Right cardiac atrium (tissue), 5 donors: ENCODE results near the gene RIN3. TPM values are rescaled to one million over a fixed set of nuclear protein-coding genes. Genes with fewer than 3 reads are reported as not detected.

ENCODE experiments used
- ATAC-seq, 2 donors: fragments of 200-7000 bp; cut with Tn5 transposase; one replicate each; pipeline versions ENCODE4 v1.8.0 to v1.9.1; 2020; ENCODE audit warnings: moderate library complexity in 2 of 2, mild to moderate bottlenecking in 1 of 2
- DNase-seq, 3 donors: peaks; one replicate each; pipeline ENCODE4 v3.0.0-alpha.2; 2020
- H3K27ac ChIP-seq: one replicate; pipeline ENCODE4 v1.5.1; 2013; ENCODE audit warnings: mild to moderate bottlenecking, low read length, control low read depth, moderate library complexity
- H3K27me3 ChIP-seq: one replicate; pipeline ENCODE4 v1.6.1; 2013; ENCODE audit not compliant: control insufficient read depth, insufficient read depth
- H3K4me1 ChIP-seq: one replicate; pipeline ENCODE4 v1.6.1; 2013; ENCODE audit warnings: low read length; ENCODE audit not compliant: control insufficient read depth, insufficient read depth
- H3K4me3 ChIP-seq: one replicate; pipeline ENCODE4 v1.5.1; 2013; ENCODE audit warnings: low read length, control low read depth
- H3K9me3 ChIP-seq: one replicate; pipeline ENCODE4 v1.6.1; 2013; ENCODE audit warnings: low read length; ENCODE audit not compliant: control insufficient read depth
- WGBS: extraction: QIAGEN DNeasy Blood & Tissue Kit; methylation state at CpG from one replicate; pipeline ENCODE4 v1.1.7; 2013; 5-methylcytosine and 5-hydroxymethylcytosine counted together
- intact Hi-C, 4 donors: fragments of 100-400 bp; cut with DNase I; formaldehyde crosslinking; loops; one replicate each; pipeline versions ENCODE4 v1.11.0 to v1.14.0; 2022 to 2023
- polyA plus RNA-seq: library from polyadenylated mRNA; stranded (reverse); fragments of 200-250 nt; gene quantifications from one replicate; pipeline ENCODE4 v1.2.3, GENCODE V29; 2013
- total RNA-seq, 4 donors: library from RNA; stranded (reverse); fragmentation: NEBNext Ultra II Directional; extraction: Animal tissue kit (Norgen Biotek cat#: 25700); gene quantifications; one replicate each; pipeline ENCODE4 v1.2.1, GENCODE V29; 2021
- donor health status: healthy with polysubstance abuse.
- donor health status: DM: no; HTN: yes; CAD: no.
- donor health status: DM: no; HTN: no; CAD: no.
- donor health status: DM: no; HTN: yes; CAD: no; lungs with severe emphysema.
- donor health status: DM: yes; HTN: yes; CAD: no.

The RIN3 gene
- total and polyA plus RNA-seq, 5 donors: 7.5 to 15.2 (median 14.2) TPM

DNA sequence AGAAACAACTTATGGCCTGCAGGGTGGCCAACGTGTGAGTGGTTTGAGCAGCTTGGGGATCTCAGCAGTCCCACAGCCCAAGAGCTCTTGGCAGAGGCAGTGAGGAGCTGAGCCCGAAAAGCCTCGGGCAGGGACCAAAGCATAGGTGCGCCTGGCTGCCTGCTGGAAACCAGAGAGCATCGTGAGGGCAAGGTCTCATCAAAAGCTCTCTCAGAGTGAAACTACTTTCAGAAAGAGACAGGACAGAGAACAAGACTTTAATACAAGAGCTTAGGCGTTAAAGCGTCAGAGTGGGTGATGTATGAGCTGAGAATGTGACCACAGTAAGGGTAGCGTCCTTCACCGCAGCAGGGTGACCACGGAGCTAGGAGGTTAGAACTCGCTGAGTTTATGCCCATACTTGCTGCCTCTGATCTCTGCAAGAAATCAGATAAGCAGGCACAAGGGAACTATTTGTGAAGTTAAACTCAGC lies 204.0 kb downstream of the RIN3 start:
- H3K9me3 ChIP-seq: no peaks in the 10 kb centered on the region
- DNase-seq: no peak

DNA sequence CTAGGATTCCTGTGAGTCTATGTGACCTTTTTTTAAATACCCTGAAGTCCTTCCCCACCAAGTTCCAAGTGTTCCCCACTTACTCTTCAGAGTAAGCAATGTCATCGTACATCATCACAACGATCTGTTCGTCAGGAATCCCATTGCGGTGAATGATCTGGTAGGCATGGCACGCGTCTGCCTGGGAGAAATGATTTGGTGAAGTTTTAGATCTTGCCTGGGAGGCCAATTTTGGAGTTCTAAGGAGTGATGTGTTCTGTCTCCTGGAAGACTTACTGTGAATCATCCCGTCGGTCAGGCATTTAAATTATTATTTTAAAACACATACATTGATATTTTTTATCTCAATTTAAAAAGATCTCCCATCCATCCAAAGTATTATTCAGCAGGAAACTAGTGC lies 205.1 kb downstream of the RIN3 start:
- Histone ChIP-seq H3K27ac (no peak overlapping the region), H3K4me3 (no peak overlapping the region), H3K4me1 (peaks cover 7% of the 10 kb centered on the region), H3K27me3 (no peaks in the 10 kb centered on the region), H3K9me3 (no peaks in the 10 kb centered on the region)
- 85% methylated on average over 8 of the region's 8 CpGs for WGBS
- intact Hi-C loops: loop anchor here in 1 of 4 donors (5.0 kb wide), 1 partner anchor 64 kb away; no protein-coding TSS in a partner anchor
- DNase-seq: no peak
- no peak for ATAC-seq

More for the DNA sequence above, 204.0 kb downstream of the RIN3 start:
- WGBS: 75% methylated on average over 11 of the region's 11 CpGs
- H3K4me1 ChIP-seq: peaks cover 7% of the 10 kb centered on the region
- intact Hi-C loops: loop anchor here in 1 of 4 donors (5.0 kb wide), 1 partner anchor 65 kb away; no protein-coding TSS in a partner anchor
- ATAC-seq: no peak
- no peaks in the 10 kb centered on the region for H3K27me3 ChIP-seq
- peak overlapping the region; percentile 23 for H3K27ac ChIP-seq
- H3K4me3 ChIP-seq: no peak overlapping the region

DNA sequence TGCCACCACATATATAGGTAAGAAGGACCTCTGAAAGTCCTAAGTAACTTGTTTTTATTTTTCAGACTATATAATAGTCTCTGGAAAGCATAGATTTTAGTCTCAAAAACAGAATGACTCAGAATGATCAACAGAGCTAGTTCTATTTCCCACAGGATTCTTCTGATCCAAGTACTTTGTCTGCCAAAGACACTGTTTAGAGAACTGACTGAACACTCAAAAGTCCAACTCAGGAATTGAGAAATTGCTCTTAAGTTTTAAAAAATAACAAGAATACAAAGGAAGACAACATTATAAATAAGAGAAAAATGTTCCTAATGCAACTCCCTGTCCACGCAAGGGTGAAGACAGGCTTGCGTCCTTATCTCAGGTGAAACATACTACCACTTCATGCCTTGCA lies 205.8 kb downstream of the RIN3 start:
- Histone ChIP-seq H3K4me1 (peaks cover 7% of the 10 kb centered on the region), H3K4me3 (no peak overlapping the region), H3K9me3 (no peaks in the 10 kb centered on the region), H3K27me3 (no peaks in the 10 kb centered on the region), H3K27ac (peak overlapping the region; percentile 66)
- WGBS: 66% methylated on average over 2 of the region's 2 CpGs
- DNase-seq (no peak), ATAC-seq (peak; percentile 48 to 64)
- intact Hi-C loops: loop anchor here in 1 of 4 donors (5.0 kb wide), 1 partner anchor 63 kb away; no protein-coding TSS in a partner anchor

GRCh38 chr14:92719890-92720323 lies 206.3 kb downstream of the RIN3 start:
- no peak overlapping the region for H3K4me3 ChIP-seq
- ATAC-seq: peak; percentile 24 to 67
- WGBS: 54% methylated on average over 5 of the region's 5 CpGs
- H3K4me1 ChIP-seq: peaks cover 9% of the 10 kb centered on the region
- H3K9me3 ChIP-seq: no peaks in the 10 kb centered on the region
- no peaks in the 10 kb centered on the region for H3K27me3 ChIP-seq
- peak in 1 of 3 donors; percentile 70 for DNase-seq
- intact Hi-C loops: loop anchor here in 1 of 4 donors (5.0 kb wide), 1 partner anchor 62 kb away; no protein-coding TSS in a partner anchor
- peak overlapping the region; percentile 66 for H3K27ac ChIP-seq

- Histone ChIP-seq H3K27ac (peak overlapping the region; percentile 46), H3K4me1 (peaks cover 12% of the 10 kb centered on the region), H3K4me3 (no peak overlapping the region), H3K27me3 (no peaks in the 10 kb centered on the region), H3K9me3 (no peaks in the 10 kb centered on the region)
- intact Hi-C loops: no loop called here
- DNase-seq: peak in 2 of 3 donors; percentile 61 to 73
- ATAC-seq: peak; percentile 79 to 82
- WGBS: 62% methylated on average over 14 of the region's 14 CpGs
Observed at GRCh38 chr14:92724516-92725340, 211.1 kb downstream of the RIN3 start.

DNA sequence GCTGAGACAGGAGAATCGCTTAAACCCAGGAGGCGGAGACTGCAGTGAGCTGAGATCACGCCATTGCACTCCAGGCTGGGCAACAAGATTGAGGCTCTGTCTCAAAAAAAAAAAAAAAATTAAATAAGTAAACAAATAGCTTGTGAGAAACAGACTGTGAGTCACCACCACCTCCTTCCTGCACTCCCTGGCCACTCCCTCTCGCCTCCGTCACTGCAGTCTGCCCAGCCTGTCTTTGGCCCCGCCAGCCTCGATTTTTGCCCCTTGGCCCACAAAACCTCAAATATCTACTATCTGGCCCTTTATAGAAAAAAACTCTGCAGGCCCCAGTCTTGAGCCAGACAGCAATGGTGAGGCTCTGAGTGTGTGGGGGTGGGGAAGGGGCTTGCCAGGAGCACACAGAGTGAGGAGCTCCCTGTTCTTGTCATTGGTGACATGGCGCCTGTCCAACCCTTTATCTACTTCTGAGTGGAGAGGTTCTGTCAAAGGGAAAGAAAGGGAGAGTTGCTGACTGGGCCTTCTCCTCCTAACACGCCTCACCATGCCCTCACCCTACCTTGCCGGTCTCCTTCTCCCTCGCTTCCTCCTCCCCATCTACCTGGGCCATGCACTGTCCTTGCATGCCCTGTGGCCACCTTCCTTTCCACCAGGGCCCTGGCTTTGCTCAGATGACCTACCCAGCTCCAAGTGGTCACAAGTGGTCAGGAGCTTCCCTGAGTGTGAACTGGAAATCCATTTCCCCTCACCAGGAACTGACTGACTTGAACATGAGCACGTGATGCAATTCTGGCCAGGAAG lies 212.8 kb downstream of the RIN3 start:
- H3K4me1 ChIP-seq: peaks cover 8% of the 10 kb centered on the region
- peak; percentile 84 to 90 for ATAC-seq

DNA sequence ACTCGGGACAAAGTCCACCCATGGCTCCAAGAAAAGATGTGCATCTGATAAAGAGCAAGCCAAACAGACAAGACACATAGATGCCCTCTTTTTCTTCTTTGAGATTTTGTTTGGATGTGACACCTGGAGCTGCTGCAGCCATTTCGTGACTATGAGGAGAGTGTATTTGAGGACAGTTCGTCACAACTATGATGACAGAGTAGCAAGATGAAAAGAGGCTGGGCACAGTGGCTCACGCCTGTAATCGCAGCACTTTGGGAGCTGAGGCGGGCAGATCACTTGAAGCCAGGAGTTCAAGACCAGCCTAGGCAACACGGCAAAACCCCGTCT lies 213.3 kb downstream of the RIN3 start:
- Histone ChIP-seq H3K27ac (no peak overlapping the region), H3K9me3 (no peaks in the 10 kb centered on the region), H3K4me1 (peaks cover 8% of the 10 kb centered on the region), H3K27me3 (no peaks in the 10 kb centered on the region), H3K4me3 (no peak overlapping the region)
- WGBS: 91% methylated on average over 8 of the region's 8 CpGs
- intact Hi-C loops: no loop called here
- DNase-seq: no peak
- no peak for ATAC-seq

More for the DNA sequence above, 212.8 kb downstream of the RIN3 start:
- peak; percentile 86 to 89 (median 87) for DNase-seq
- no peaks in the 10 kb centered on the region for H3K27me3 ChIP-seq
- H3K9me3 ChIP-seq: no peaks in the 10 kb centered on the region
- H3K27ac ChIP-seq: peak overlapping the region; percentile 17
- 64% methylated on average over 12 of the region's 12 CpGs for WGBS
- intact Hi-C loops: no loop called here
- no peak overlapping the region for H3K4me3 ChIP-seq

DNA sequence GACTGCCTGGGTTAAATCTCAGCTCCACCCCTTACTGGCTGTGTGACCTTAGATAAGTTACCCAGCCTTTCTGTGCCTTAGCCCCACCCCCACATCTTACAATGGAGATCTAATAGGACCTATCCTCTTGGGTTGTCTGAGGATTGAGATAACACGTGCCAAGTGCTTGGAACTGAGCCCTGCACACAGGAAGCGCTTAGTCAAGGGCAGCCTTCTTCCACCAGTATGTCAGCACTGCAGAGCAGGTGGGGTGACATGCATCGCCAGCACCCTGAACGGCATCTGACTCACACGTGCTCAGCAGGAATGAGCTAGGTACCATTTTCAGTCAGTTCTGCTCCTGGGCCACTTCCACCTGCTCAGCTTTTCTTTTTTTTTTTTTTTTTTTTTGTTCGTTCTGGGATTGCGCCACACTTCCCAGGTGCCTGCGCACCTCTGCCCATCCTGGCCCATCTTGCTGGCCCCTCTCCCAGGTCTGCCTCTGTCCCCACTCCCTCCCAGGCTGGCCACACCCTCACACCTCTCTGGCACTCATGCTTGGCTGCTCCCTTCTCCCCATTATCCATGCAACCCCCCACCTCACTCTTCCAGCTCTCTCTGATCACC lies 215.3 kb downstream of the RIN3 start:
- Histone ChIP-seq H3K27ac (no peak overlapping the region), H3K4me1 (peaks cover 11% of the 10 kb centered on the region), H3K4me3 (no peak overlapping the region), H3K27me3 (no peaks in the 10 kb centered on the region), H3K9me3 (no peaks in the 10 kb centered on the region)
- no peak for ATAC-seq
- no peak for DNase-seq
- 62% methylated on average over 8 of the region's 8 CpGs for WGBS
- intact Hi-C loops: no loop called here

- no peak overlapping the region for H3K4me3 ChIP-seq
- no peaks in the 10 kb centered on the region for H3K9me3 ChIP-seq
- ATAC-seq (no peak), DNase-seq (no peak)
- H3K4me1 ChIP-seq: peaks cover 9% of the 10 kb centered on the region
- H3K27me3 ChIP-seq: no peaks in the 10 kb centered on the region
- no peak overlapping the region for H3K27ac ChIP-seq
- intact Hi-C loops: no loop called here
- WGBS: 68% methylated on average over 14 of the region's 14 CpGs
Observed at GRCh38 chr14:92729634-92730358, 216.2 kb downstream of the RIN3 start.

GRCh38 chr14:92731622-92732115 lies 218.1 kb downstream of the RIN3 start:
- Histone ChIP-seq H3K4me1 (peaks cover 4% of the 10 kb centered on the region), H3K4me3 (no peak overlapping the region), H3K9me3 (no peaks in the 10 kb centered on the region), H3K27me3 (no peaks in the 10 kb centered on the region), H3K27ac (no peak overlapping the region)
- intact Hi-C loops: no loop called here
- DNase-seq (no peak), ATAC-seq (no peak)
- 96% methylated on average over 3 of the region's 3 CpGs for WGBS
